H1 (cell line): Measurements from ENCODE around the gene CCIN. TPM values are rescaled to one million over a fixed set of nuclear protein-coding genes. Genes with fewer than 3 reads are reported as not detected.

ENCODE experiments used
- CTCF ChIA-PET: fragments of 300-600 bp; sonication (Branson Sonifier 250); formaldehyde crosslinking; loops from one replicate; lab custom pipeline; 2021; ENCODE audit not compliant: partially characterized antibody; lab: Charles Lee
- POLR2A ChIA-PET: fragments of 300-600 bp; sonication (Branson Sonifier 250); formaldehyde crosslinking; loops from one replicate; lab custom pipeline; 2021; ENCODE audit warnings: inconsistent platforms; ENCODE audit not compliant: partially characterized antibody; lab: Charles Lee
- DNase-seq, 2 experiments: peaks; one replicate each; pipeline versions ENCODE4 v3.0.0 to v3.0.0-alpha.2; 2010 to 2022; ENCODE audit warnings: low spot score in 2 of 2, low read depth in 1 of 2, mixed read lengths in 1 of 2
- FAIRE-seq: peaks from 2 replicates; lab custom pipeline; 2011; peaks lifted over from hg19 to GRCh38; lab: Jason Lieb, UNC
- H2AFZ ChIP-seq: 2 replicates; pipeline ENCODE4 v1.8.1; 2012; ENCODE audit warnings: low read length, inconsistent platforms
- H2AK5ac ChIP-seq: 2 replicates; pipeline ENCODE4 v1.6.1; 2013; ENCODE audit warnings: low read depth, low read length
- H2BK120ac ChIP-seq: replicated peaks from 2 replicates; pipeline ENCODE3; 2013; ENCODE audit warnings: low read depth, low read length, inconsistent platforms
- H2BK12ac ChIP-seq: 2 replicates; pipeline ENCODE4 v1.6.1; 2013; ENCODE audit warnings: low read depth, low read length
- H2BK15ac ChIP-seq: 2 replicates; pipeline ENCODE4 v1.6.1; 2013; ENCODE audit warnings: low read length
- H2BK20ac ChIP-seq: 2 replicates; pipeline ENCODE4 v1.6.1; 2013; ENCODE audit warnings: low read length
- H2BK5ac ChIP-seq: 2 replicates; pipeline ENCODE4 v1.6.1; 2013; ENCODE audit warnings: low read depth, low read length
- H3K14ac ChIP-seq: 2 replicates; pipeline ENCODE4 v1.6.1; 2013; ENCODE audit warnings: inconsistent platforms; ENCODE audit not compliant: insufficient read length
- H3K18ac ChIP-seq: 2 replicates; pipeline ENCODE4 v1.6.1; 2013; ENCODE audit warnings: low read length; ENCODE audit errors: extremely low read depth
- H3K23ac ChIP-seq: 2 replicates; pipeline ENCODE4 v1.6.1; 2013; ENCODE audit warnings: inconsistent platforms; ENCODE audit not compliant: insufficient read length
- H3K23me2 ChIP-seq: 2 replicates; pipeline ENCODE4 v1.6.1; 2013; ENCODE audit warnings: low read depth, low read length
- H3K27ac ChIP-seq: 2 replicates; pipeline ENCODE4 v1.6.1; 2011; ENCODE audit warnings: low read depth, low read length, inconsistent platforms
- H3K27me3 ChIP-seq, 4 experiments: replicated peaks in 1 of 4; 1 replicate in 1 of 4; 2 replicates in 3 of 4; pipeline versions ENCODE4 v1.6.1 to v1.8.1; 2011 to 2013; ENCODE audit warnings: low read length in 3 of 4, mild to moderate bottlenecking in 3 of 4, inconsistent platforms in 2 of 4, mixed read lengths in 2 of 4, moderate library complexity in 1 of 4; ENCODE audit not compliant: control insufficient read depth in 3 of 4, insufficient read depth in 3 of 4; ENCODE audit errors: extremely low read depth in 1 of 4
- H3K36me3 ChIP-seq, 4 experiments: 2 replicates each; pipeline versions ENCODE4 v1.6.1 to v1.8.1; 2011 to 2013; ENCODE audit warnings: mild to moderate bottlenecking in 4 of 4, low read length in 3 of 4, moderate library complexity in 2 of 4, control low read depth in 1 of 4, inconsistent platforms in 1 of 4; ENCODE audit not compliant: insufficient read depth in 4 of 4, control insufficient read depth in 2 of 4
- H3K4ac ChIP-seq: replicated peaks from 2 replicates; pipeline ENCODE3; 2013; ENCODE audit warnings: low read length, low read depth, mixed read lengths, inconsistent platforms; ENCODE audit not compliant: insufficient read length
- H3K4me1 ChIP-seq, 4 experiments: replicated peaks in 1 of 4; 1 replicate in 1 of 4; 2 replicates in 3 of 4; pipeline versions ENCODE4 v1.6.1 to v1.8.1; 2011 to 2013; ENCODE audit warnings: low read length in 3 of 4, inconsistent platforms in 2 of 4, mixed read lengths in 1 of 4; ENCODE audit not compliant: insufficient read depth in 4 of 4, control insufficient read depth in 3 of 4
- H3K4me2 ChIP-seq, 2 experiments: 2 replicates each; pipeline versions ENCODE4 v1.6.1 to v1.8.1; 2011 to 2013; ENCODE audit warnings: low read depth in 2 of 2, low read length in 2 of 2, control low read depth in 1 of 2, inconsistent platforms in 1 of 2, mild to moderate bottlenecking in 1 of 2; ENCODE audit not compliant: insufficient read depth in 1 of 2
- H3K4me3 ChIP-seq, 4 experiments: fragments of 200-600, 300-600 bp in 1 of 4; sonication (generic), shearing (Covaris generic), sonication (Bioruptor Twin) in 1 of 4; 2 replicates each; pipeline versions ENCODE4 v1.5.1 to v1.8.1; 2011 to 2016; ENCODE audit warnings: low read length in 4 of 4, low read depth in 3 of 4, control low read depth in 2 of 4, inconsistent platforms in 2 of 4, mild to moderate bottlenecking in 2 of 4, mixed read lengths in 1 of 4, moderate library complexity in 1 of 4; ENCODE audit not compliant: insufficient read depth in 2 of 4; ENCODE audit errors: extremely low read depth in 1 of 4
- H3K56ac ChIP-seq: replicated peaks from 2 replicates; pipeline ENCODE3; 2013; ENCODE audit warnings: low read depth, mild to moderate bottlenecking, mixed read lengths, low read length, inconsistent platforms; ENCODE audit not compliant: insufficient read length
- H3K79me1 ChIP-seq: 2 replicates; pipeline ENCODE4 v1.6.1; 2013; ENCODE audit warnings: low read depth, low read length, control low read depth
- H3K79me2 ChIP-seq, 2 experiments: 2 replicates each; pipeline versions ENCODE4 v1.6.1 to v1.8.1; 2012 to 2013; ENCODE audit warnings: low read length in 2 of 2, mild to moderate bottlenecking in 2 of 2, inconsistent platforms in 1 of 2; ENCODE audit not compliant: insufficient read depth in 2 of 2, control insufficient read depth in 1 of 2
- H3K9ac ChIP-seq, 4 experiments: replicated peaks in 1 of 4; 1 replicate in 1 of 4; 2 replicates in 3 of 4; pipeline versions ENCODE4 v1.6.1 to v1.8.1; 2011 to 2013; ENCODE audit warnings: low read depth in 3 of 4, low read length in 3 of 4, control low read depth in 2 of 4, mild to moderate bottlenecking in 2 of 4, moderate library complexity in 2 of 4, inconsistent platforms in 1 of 4; ENCODE audit errors: extremely low read depth in 1 of 4
- H3K9me3 ChIP-seq, 2 experiments: 2 replicates each; pipeline versions ENCODE4 v1.6.1 to v1.8.1; 2012 to 2013; ENCODE audit warnings: mild to moderate bottlenecking in 2 of 2, moderate library complexity in 2 of 2, control low read depth in 1 of 2, inconsistent platforms in 1 of 2, low read depth in 1 of 2, low read length in 1 of 2, mixed read lengths in 1 of 2; ENCODE audit not compliant: insufficient read depth in 2 of 2
- H4K20me1 ChIP-seq, 2 experiments: replicated peaks in 1 of 2; 2 replicates each; pipeline versions ENCODE3 to v1.8.1; 2011 to 2013; ENCODE audit warnings: inconsistent platforms in 2 of 2, low read length in 2 of 2, mild to moderate bottlenecking in 1 of 2; ENCODE audit not compliant: insufficient read depth in 2 of 2, control insufficient read depth in 1 of 2
- H4K5ac ChIP-seq: 2 replicates; pipeline ENCODE4 v1.6.1; 2013; ENCODE audit warnings: low read length, low read depth, mixed read lengths, inconsistent platforms; ENCODE audit not compliant: insufficient read length
- H4K8ac ChIP-seq: 2 replicates; pipeline ENCODE4 v1.8.0; 2013; ENCODE audit warnings: mild to moderate bottlenecking, moderate library complexity, low read length, inconsistent platforms; ENCODE audit not compliant: insufficient read depth; ENCODE audit errors: extremely low read depth
- H4K91ac ChIP-seq: replicated peaks from 2 replicates; pipeline ENCODE3; 2013; ENCODE audit warnings: low read length, mixed read lengths, inconsistent platforms; ENCODE audit not compliant: insufficient read length
- WGBS, 2 experiments: shearing (Covaris generic) in 1 of 2; methylation state at CpG; one replicate each; pipeline versions ENCODE4 v1.1.6 to v1.1.7; 2013 to 2015; ENCODE audit warnings: low lambda C conversion rate in 2 of 2, mixed read lengths in 2 of 2, inconsistent platforms in 1 of 2, low coverage in 1 of 2, missing lambda C conversion rate in 1 of 2; ENCODE audit not compliant: insufficient replicate concordance in 2 of 2, insufficient coverage in 1 of 2, insufficient read length in 1 of 2; ENCODE audit errors: extremely low coverage in 1 of 2, missing lambda C conversion rate in 1 of 2; 5-methylcytosine and 5-hydroxymethylcytosine counted together
- polyA plus RNA-seq, 7 experiments: library from polyadenylated mRNA; depleted of rRNA in 3 of 7; stranded (reverse) in 5 of 7; unstranded in 2 of 7; fragments of >200 nt in 5 of 7; fragments of 200-250 nt in 2 of 7; gene quantifications; 1 replicate in 5 of 7; 2 replicates in 1 of 7; 4 replicates in 1 of 7; pipeline versions ENCODE4 v1.2.1 to v1.2.3, GENCODE V29; 2011 to 2013; ENCODE audit warnings: missing spikeins in 2 of 7, mixed read lengths in 2 of 7
- total RNA-seq: library from RNA; stranded (reverse); fragmentation: NEBNext Ultra II Directional; extraction: Animal tissue kit (Norgen Biotek cat#: 25700); gene quantifications from 2 replicates; pipeline ENCODE4 v1.2.1, GENCODE V29; 2021

The CCIN gene
- total and polyA plus RNA-seq, 2 of the 8 experiments (the other 6 are each of a cell fraction or from before 2014, with no cell fraction given) = 0.19 to 0.21 TPM

DNA sequence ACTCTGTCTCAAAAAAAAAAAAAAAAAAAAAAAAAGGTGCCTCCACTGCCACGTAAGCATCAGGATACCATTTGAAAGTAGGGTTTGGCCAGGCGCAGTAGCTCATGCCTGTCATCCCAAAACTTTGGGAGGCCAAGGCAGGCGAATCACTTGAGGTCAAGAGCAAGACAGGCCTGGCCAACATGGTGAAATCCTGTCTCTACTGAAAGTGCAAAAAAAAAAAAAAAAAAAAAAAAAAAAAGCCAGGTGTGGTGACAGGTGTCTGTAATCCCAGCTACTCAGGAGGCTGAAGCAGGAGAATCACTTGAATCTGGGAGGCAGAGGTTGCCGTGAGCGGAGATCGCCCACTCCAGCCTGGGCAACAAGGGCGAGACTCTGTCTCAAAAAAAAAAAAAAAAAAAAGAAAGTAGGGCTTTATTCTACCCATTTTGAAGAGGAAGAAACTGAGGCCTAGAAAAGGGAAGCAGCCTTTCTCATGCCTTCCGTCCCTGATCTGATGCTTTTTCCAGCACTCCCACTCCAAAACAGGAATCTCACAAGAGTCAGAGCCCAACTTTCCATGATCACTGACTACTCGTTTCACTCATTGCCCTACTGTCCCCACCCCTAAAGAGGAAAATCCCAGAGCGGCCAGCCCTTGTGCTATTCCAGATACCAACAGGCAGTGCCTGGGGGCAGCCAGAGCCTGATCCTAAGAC lies 16.3 kb upstream of the CCIN start:
- 91% methylated on average over 8 of the region's 10 CpGs; no CpG with 5 or more reads in 1 of the 2 experiments for WGBS, 2 experiments
- Histone ChIP-seq H3K27me3 (no peaks in the 10 kb centered on the region), H3K23ac (no peak overlapping the region), H2BK12ac (no peak overlapping the region), H3K79me2 (no peaks in the 10 kb centered on the region), H3K79me1 (no peaks in the 10 kb centered on the region), H2AK5ac (no peak overlapping the region), H3K4me1 (peaks cover 0 to 4% (median 0%) of the 10 kb centered on the region in 4 experiments; a peak in 1 of 7 replicates), H2BK15ac (no peak overlapping the region), H3K23me2 (no peaks in the 10 kb centered on the region), H3K18ac (no peak overlapping the region), H3K9ac (no peak overlapping the region), H4K91ac (no peak overlapping the region), H2BK120ac (no peak overlapping the region), H3K9me3 (peaks cover 6 to 8% of the 10 kb centered on the region in 2 experiments), H3K4me2 (no peak overlapping the region), H3K14ac (no peak overlapping the region), H3K36me3 (peaks cover 0 to 4% (median 0%) of the 10 kb centered on the region in 4 experiments; a peak in 2 of 8 replicates), H4K20me1 (no peaks in the 10 kb centered on the region), H3K27ac (no peak overlapping the region), H2BK20ac (no peak overlapping the region), H2BK5ac (no peak overlapping the region), H3K56ac (no peak overlapping the region), H3K4ac (no peak overlapping the region), H2AFZ (no peak overlapping the region), H3K4me3 (no peak overlapping the region), H4K8ac (no peak overlapping the region), H4K5ac (no peak overlapping the region)
- CTCF ChIA-PET = interaction anchor here (0.6 to 2.9 kb wide), 5 partner anchors 9 to 319 kb away, joined by 3 to 8 read pairs (median 4); no protein-coding TSS in a partner anchor
- POLR2A ChIA-PET = no interaction called here
- DNase-seq (no peak), FAIRE-seq (no peak)
